H1 (cell line): ENCODE data around the gene ASTN2.

Experiments used
- ATF3 ChIP-seq: IDR thresholded peaks from 2 replicates; pipeline ENCODE4 v1.6.1; 2011; ENCODE audit warnings: low read depth, mild to moderate bottlenecking, low read length; ENCODE audit not compliant: insufficient read depth
- HDAC6 ChIP-seq: IDR thresholded peaks from one replicate; pipeline ENCODE4 v1.7.1; 2012; ENCODE audit warnings: low read depth, mild to moderate bottlenecking, inconsistent platforms, low read length, moderate library complexity

GRCh38 chr9:116721411-116721810 is 693.4 kb downstream of the ASTN2 start:
- TF ChIP-seq ATF3 = no peak
- no peak for TF ChIP-seq HDAC6
